GM12878 (cell line): ENCODE measurements around the gene NAT14. TPM values are rescaled to one million over a fixed set of nuclear protein-coding genes. Genes with fewer than 3 reads are reported as not detected.

Source experiments
- ATF2 ChIP-seq: IDR thresholded peaks from 2 replicates; pipeline ENCODE4 v1.6.1; 2012; ENCODE audit warnings: low read length, inconsistent platforms
- ATF3 ChIP-seq: IDR thresholded peaks from 2 replicates; pipeline ENCODE4 v1.6.1; 2011; ENCODE audit warnings: low read depth, mild to moderate bottlenecking, low read length, moderate library complexity, borderline replicate concordance; ENCODE audit errors: extremely low read depth
- BCLAF1 ChIP-seq: fragments of 450-650 bp; IDR thresholded peaks from 2 replicates; pipeline ENCODE4 v1.6.1; 2017; ENCODE audit warnings: antibody characterized with exemption, mild to moderate bottlenecking, moderate library complexity
- BRCA1 ChIP-seq: IDR thresholded peaks from 2 replicates; pipeline ENCODE4 v1.6.1; 2011; ENCODE audit warnings: low read depth, low read length, improper control_type of control experiment
- CBFB ChIP-seq: IDR thresholded peaks from 2 replicates; pipeline ENCODE4 v1.6.1; 2016; ENCODE audit warnings: antibody characterized with exemption, low read depth
- CHD2 ChIP-seq: IDR thresholded peaks from 2 replicates; pipeline ENCODE4 v1.6.1; 2011; ENCODE audit warnings: low read depth, low read length, improper control_type of control experiment, borderline replicate concordance
- FOXK2 ChIP-seq: fragments of 450-650 bp; IDR thresholded peaks from 2 replicates; pipeline ENCODE4 v1.6.1; 2017; ENCODE audit warnings: mild to moderate bottlenecking, moderate library complexity
- KDM1A ChIP-seq: fragments of 200-600 bp; sonication (generic); IDR thresholded peaks from 2 replicates; pipeline ENCODE4 v1.6.1; 2016; ENCODE audit warnings: borderline replicate concordance
- KLF5 ChIP-seq: fragments of 450-650 bp; IDR thresholded peaks from 2 replicates; pipeline ENCODE4 v1.6.1; 2014; ENCODE audit warnings: mild to moderate bottlenecking; ENCODE audit not compliant: partially characterized antibody
- MTA2 ChIP-seq: fragments of 450-650 bp; IDR thresholded peaks from 2 replicates; pipeline ENCODE4 v1.6.1; 2016; ENCODE audit warnings: low read depth, mild to moderate bottlenecking, moderate library complexity
- MXI1 ChIP-seq: fragments of 150-350 bp; IDR thresholded peaks from 2 replicates; pipeline ENCODE4 v1.6.1; 2011; ENCODE audit warnings: low read depth, mild to moderate bottlenecking, inconsistent platforms, low read length, improper control_type of control experiment
- NR2F1 ChIP-seq: fragments of 450-650 bp; conservative IDR thresholded peaks from 2 replicates; pipeline ENCODE4 v1.6.1; 2017; ENCODE audit warnings: mild to moderate bottlenecking
- PAX5 ChIP-seq: IDR thresholded peaks from 2 replicates; pipeline ENCODE4 v1.6.1; 2011; ENCODE audit warnings: low read depth, low read length, borderline replicate concordance
- RAD21 ChIP-seq: IDR thresholded peaks from 2 replicates; pipeline ENCODE4 v1.6.1; 2011; ENCODE audit warnings: mild to moderate bottlenecking, low read depth, low read length, moderate library complexity; ENCODE audit not compliant: insufficient read depth
- RCOR1 ChIP-seq: conservative IDR thresholded peaks from 2 replicates; pipeline ENCODE4 v1.6.1; 2012; ENCODE audit warnings: low read depth, low read length, improper control_type of control experiment
- ZNF24 ChIP-seq: fragments of 450-650 bp; IDR thresholded peaks from 2 replicates; pipeline ENCODE4 v1.6.1; 2017; ENCODE audit warnings: antibody characterized with exemption, mild to moderate bottlenecking
- polyA plus RNA-seq, 11 experiments: library from polyadenylated mRNA; depleted of rRNA in 4 of 11; unstranded in 6 of 11; stranded (reverse) in 5 of 11; fragments of >200 nt; fragmentation: Nextera tagmentation in 4 of 11; fragmentation: Illumina TruSeq in 1 of 11; extraction: Ambion mirVana in 4 of 11; extraction: Trizol in 1 of 11; gene quantifications; 1 replicate in 1 of 11; 2 replicates in 10 of 11; pipeline versions ENCODE4 v1.2.1 to v1.2.3, GENCODE V29; 2011 to 2016; ENCODE audit warnings: inconsistent platforms in 2 of 11, missing spikeins in 2 of 11, low read depth in 1 of 11
- total RNA-seq, 4 experiments: library from RNA; depleted of rRNA in 3 of 4; stranded (reverse); fragments of >200 nt in 3 of 4; fragmentation: Illumina TruSeq in 1 of 4; extraction: Trizol in 1 of 4; gene quantifications; 2 replicates each; pipeline versions ENCODE4 v1.2.1 to v1.2.3, GENCODE V29; 2013 to 2021
- TF ChIP-seq, protein P1 (sequence below): IDR thresholded peaks from 2 replicates; pipeline ENCODE4 v1.6.1; 2012; ENCODE audit warnings: low read depth, low read length, improper control_type of control experiment

NAT14 gene
- total and polyA plus RNA-seq, 10 of the 15 experiments (the other 5 are each of a cell fraction or from before 2014, with no cell fraction given), result 0.87 to 23.6 (median 9.7) TPM

- TF ChIP-seq MXI1 (no peak), BRCA1 (peak; percentile 50; the same call in 1 of the 2 replicates), FOXK2 (no peak), RCOR1 (no peak), MTA2 (no peak), BCLAF1 (no peak), KDM1A (no peak), ATF3 (no peak), CHD2 (peak; percentile 57; the same call in 1 of the 2 replicates), NR2F1 (no peak), KLF5 (no peak), ZNF24 (no peak), CBFB (no peak), PAX5 (no peak), ATF2 (no peak), RAD21 (peak; percentile 90)
- TF ChIP-seq, protein P1, sequence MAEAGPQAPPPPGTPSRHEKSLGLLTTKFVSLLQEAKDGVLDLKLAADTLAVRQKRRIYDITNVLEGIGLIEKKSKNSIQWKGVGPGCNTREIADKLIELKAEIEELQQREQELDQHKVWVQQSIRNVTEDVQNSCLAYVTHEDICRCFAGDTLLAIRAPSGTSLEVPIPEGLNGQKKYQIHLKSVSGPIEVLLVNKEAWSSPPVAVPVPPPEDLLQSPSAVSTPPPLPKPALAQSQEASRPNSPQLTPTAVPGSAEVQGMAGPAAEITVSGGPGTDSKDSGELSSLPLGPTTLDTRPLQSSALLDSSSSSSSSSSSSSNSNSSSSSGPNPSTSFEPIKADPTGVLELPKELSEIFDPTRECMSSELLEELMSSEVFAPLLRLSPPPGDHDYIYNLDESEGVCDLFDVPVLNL, result 0 out of 2 replicates have a peak, but pooled peaks have one; percentile 39
Measured at GRCh38 chr19:55503502-55504251, 18.7 kb downstream of the NAT14 start (continued).
